Diencephalon (tissue), 1 donor: ENCODE measurements around the gene TNRC6A. TPM values are rescaled to one million over a fixed set of nuclear protein-coding genes. Genes with fewer than 3 reads are reported as not detected.

Experiments
- total RNA-seq: library from RNA; depleted of rRNA; stranded (reverse); fragments of >200 nt; gene quantifications from one replicate; pipeline ENCODE4 v1.2.3, GENCODE V29; 2014

Gene TNRC6A
- total RNA-seq, result 108 TPM

GRCh38 chr16:24729243-24729950 is at the start of gene TNRC6A:
TNRC6A (plus strand) TSS chr16:24729651; CDS start chr16:24729842, 191 bp downstream.

GRCh38 chr16:24845726-24846547 is 116.5 kb downstream of the TNRC6A start, which contains the start of gene SLC5A11:
SLC5A11 (plus strand) TSS chr16:24845963; CDS start chr16:24858644, 12,681 bp downstream.

Other genes with a start within 250 kb of the TNRC6A start
- gene RBBP6, start 190.1 kb upstream of the TNRC6A start, total RNA-seq, result 51.9 TPM
- gene SLC5A11, start 116.3 kb downstream of the TNRC6A start, total RNA-seq, result not detected